HG03097 (cell line): ENCODE data around the gene KMT2C.
"Not testable (repeated sequence)": the region's sequence is repeated elsewhere in the genome, so short reads cannot be mapped to it uniquely, and the experiment has no call there.

ENCODE experiments used
- ATAC-seq: cut with Tn5 transposase; IDR thresholded peaks from one replicate; pipeline ENCODE4 v1.9.1; 2021; ENCODE audit not compliant: unreplicated experiment, low FRiP score

Gene KMT2C

DNA sequence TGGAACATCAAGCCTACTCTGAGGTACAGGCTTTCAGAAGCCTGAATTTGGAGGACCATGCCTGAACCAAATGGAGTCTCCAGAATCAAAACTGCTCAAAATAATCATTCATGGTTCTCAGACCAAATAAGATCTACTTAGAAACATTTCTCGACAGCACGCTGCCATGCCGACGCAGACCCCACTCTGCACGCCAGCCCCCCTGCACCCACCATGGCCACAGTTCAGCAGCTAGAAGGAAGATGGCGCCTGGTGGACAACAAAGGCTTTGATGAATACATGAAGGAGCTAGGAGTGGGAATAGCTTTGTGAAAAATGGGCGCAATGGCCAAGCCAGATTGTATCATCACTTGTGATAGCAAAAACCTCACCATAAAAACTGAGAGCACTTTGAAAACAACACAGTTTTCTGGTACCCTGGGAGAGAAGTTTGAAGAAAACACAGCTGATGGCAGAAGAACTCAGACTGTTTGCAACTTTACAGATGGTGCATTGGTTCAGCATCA is 6.6 kb upstream of the KMT2C start:
- ATAC-seq = no peak

DNA sequence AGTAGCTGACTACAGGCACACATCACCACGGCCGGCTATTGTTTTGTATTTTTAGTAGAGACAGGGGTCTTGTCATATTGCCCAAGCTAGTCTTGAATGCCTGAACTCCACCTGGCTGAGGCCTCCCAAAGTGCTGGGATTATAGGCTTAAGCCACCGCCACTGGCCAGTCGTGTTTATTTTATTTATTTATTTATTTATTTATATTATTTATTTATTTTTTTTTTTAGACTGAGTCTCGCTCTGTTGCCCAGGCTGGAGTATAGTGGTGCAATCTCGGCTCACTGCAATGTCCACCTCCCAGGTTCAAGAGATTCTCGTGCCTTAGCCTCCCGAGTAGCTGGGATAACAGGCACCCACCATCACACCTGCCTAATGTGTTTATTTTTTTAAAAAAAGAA is 6.0 kb upstream of the KMT2C start:
- ATAC-seq = not testable (repeated sequence)

DNA sequence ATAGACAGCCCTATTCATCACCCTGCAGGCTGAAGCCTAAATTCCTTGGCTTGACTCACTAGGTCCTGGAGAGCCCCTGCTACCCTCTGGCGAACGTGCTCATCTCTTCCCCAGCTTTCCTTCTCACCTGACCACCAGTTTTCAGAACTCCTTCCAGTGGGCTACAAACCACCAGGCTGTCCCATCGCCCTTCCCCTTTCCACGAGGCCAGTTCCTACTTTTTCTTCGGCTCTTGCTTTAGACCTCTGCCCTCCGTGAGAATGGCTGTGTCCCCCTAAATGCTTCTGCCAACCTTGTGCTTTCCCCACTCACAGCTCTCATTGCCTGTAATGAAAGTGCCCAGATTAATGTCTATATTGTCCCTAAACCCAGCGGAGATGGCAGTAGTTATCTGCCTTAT is 5.4 kb upstream of the KMT2C start:
- ATAC-seq = not testable (repeated sequence)

DNA sequence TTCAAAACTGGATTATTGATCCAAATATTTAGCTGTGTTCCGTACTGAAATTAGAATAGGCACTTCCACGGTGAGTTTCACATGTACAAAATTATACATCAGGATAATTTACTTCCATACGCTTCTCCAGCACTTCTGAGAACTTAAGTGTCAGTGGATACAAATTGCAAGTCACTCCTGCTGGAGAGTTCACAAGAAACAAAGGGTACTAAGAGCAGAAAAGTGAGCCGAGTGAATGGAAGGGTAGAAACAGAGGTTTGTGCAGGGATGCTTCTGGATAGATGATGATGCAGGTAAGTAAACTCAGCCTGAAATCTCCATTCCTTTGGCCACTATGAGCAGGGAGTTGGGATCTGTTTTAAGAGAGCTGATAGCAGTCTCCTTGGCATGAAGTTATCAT is 2.2 kb upstream of the KMT2C start:
- not testable (repeated sequence) for ATAC-seq

DNA sequence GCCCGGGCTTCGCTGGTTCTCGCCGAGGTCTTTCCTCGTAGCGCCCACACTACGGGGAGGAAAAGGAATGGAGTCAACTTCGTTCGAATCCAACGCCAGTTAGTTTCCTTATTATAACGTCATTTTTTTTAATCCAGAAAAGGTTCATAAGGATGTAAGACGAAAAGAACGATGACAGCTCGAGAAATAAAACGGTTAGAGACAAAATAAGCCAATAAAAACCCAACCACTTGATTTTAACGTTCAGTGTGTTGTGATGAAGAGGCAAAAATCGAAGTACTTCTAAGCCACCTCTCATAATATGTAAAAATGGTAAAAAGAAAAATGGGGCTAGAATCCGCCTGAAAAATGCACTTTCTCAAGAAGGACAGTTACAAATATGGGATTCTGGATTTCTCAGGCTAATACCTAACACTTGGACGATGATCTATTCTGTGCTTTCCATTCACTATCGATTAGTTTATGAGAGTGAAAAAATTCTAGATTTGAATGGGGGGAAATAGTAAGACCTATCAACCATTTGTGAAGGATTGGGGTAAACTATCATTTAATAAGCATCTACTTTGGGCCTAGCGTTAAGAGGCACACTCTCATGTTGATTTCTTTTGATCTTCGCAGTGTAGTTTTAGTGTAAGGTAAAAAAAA is 1.2 kb upstream of the KMT2C start:
- ATAC-seq = not testable (repeated sequence)

DNA sequence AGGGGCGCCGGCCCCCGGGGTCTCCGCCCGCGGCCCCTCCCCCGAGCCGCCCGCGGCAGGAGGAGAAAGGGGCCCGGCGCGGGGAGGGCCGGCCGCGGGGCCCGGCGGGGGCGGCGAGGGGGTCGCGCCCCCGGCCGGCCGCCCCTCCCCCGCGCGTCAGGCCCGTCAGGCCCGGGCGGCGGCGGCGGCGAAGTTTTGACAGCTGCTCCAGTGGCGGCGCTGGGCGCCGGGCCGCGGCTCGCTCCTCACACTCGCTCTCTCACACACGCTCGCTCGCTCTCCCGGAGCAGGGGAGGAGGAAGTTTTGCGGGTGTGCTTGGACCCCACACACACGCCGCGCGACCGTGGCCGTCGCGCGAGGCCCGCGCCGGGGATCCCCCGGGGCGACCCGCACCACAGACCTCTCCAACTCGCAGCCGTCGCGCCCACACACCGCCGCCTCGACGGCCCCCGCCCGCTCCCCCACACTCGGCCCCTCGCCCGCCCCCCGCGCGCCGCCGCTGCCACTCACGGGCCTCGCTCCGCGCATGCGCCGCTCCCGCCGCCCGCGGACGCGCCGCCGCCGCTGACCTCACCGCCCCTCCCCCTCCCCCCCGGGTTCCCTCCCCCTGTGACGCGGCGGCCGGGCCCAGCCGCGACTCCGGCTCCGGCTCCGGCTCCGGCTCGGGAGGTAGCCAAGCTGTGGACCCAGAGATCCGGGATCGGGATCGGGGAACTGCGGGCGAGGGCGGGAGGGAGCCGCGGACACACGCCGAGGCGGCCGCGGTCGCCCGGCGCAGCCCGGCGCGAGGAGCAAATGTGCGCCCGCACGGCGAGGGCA is 518 bp upstream of the KMT2C start:
- ATAC-seq = peak; percentile 54

DNA sequence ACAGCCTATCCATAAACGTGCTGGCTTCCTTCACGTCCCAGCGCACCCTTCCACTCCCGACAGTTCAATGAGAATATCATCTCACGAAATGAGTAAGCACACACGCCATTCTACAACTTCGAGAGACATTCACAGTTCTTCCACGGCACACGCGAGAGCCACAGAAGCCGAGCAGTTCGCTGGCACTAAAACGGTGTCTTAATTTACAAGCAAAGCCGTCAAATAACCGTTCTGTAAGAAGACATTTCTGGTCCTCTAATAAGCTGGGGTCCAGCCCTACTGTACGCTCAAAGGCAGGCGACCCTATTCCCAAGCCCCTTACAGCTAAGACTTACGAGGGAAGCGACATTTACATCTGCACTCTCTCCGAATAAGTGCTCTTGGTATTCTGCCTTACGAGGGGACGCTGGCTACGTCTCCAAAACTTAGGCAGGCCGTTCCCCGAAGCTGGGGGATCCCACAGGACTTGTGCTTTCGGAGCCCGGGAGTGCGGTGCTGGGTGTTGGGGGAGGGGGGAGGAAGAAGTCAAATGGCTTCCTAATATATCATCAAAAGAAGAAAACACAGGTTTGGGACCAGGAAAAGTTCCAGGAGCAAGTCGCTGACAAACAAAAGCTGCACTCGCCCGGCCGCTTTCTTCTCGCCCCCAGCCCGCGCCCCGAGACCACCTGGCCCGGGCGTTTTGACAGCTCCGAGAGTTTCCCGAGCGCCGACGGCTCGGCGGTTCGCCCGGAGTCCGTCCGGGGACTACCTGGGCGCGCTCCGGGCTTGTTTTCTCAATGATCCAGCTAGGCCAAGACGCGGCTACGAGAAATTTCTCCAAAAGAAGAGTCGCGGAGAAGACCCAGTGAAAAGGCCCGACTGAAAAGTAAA is 1.1 kb downstream of the KMT2C start:
- ATAC-seq = not testable (repeated sequence)

DNA sequence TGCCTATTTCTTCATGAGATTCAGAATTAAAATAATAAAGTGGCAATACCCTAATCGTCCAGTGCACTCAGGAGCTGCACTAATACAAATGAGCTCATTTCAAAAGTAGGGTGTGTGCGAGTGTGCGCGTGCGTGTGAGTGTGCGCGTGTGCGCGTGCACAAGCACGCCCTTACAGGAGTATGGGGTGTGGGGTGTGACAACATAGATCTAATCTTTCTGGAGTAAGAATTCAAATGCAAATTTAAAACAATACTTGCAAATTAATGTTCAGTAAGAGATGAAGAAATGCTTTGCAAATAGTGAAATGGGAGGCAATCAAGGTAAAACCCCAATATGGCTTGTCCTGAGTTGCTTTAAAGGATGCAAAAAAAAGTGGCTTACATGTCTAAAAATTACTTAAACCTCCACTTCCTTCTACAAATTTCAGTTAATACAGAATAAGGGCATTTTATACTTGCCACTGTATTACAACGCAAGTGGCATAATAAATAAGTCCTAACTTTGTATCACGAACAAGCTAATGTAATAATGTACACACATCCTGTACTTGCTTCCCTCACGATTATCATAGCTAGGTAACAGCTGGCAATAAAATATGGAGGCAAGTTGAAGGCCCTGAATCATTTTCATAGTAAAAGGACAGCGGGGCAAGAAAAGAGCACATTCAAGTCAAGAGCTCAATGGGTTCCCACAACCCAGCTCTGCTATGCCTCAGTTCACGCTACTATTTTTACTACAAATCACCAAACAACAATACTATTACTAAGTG is 1.9 kb downstream of the KMT2C start:
- ATAC-seq = not testable (repeated sequence)

DNA sequence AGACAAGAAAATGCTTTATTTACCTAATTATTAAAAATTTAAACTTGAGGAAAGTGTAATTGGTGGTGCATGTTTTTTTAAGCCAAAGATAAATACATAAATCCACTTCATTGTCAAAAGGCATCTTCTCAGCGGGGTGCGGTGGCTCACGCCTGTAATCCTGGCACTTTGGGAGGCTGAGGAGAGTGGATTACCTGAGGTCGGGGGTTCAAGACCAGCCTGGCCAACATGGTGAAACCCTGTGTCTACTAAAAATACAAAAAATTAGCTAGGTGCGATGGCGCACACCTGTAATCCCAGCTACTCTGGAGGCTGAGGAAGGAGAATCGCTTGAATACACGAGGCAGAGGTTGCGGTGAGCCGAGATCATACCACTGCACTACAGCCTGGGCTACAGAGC is 3.1 kb downstream of the KMT2C start:
- not testable (repeated sequence) for ATAC-seq

DNA sequence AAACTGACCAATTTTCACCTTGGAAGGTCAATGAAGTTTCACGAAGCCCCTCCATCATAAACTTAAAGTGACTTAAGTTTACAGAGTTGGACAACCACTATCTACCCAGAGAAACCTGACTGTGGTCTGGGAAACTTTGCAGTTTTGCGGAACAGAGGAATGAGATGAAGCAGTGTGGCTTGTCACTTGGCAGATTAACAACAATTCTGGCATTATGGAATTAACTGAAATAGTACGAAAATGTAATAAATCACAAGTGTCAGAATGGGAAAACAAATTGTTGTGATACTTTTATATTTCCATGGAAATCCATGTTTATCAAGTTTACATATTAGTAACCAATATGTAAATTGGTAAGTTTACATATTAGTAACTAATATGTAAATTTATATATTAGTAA is 4.9 kb downstream of the KMT2C start:
- no peak for ATAC-seq

DNA sequence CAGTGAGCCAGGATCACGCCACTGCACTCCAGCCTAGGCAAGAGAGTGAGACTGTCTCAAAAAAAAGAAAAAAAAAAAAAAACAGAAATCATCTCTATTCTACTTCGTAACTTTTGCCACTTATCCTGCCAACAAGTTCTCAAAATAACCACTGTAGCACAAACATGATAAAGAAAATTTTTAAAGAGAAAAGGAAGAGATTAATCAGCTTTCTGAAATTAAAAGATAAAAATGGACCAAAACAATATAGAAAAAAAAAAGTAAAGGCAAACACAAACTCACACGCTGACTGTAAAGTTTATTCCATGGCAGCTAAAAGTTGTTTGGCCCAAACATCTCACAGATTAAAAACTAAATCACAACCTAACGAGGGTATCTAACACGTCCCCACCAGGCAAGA is 5.7 kb downstream of the KMT2C start:
- ATAC-seq = not testable (repeated sequence)

DNA sequence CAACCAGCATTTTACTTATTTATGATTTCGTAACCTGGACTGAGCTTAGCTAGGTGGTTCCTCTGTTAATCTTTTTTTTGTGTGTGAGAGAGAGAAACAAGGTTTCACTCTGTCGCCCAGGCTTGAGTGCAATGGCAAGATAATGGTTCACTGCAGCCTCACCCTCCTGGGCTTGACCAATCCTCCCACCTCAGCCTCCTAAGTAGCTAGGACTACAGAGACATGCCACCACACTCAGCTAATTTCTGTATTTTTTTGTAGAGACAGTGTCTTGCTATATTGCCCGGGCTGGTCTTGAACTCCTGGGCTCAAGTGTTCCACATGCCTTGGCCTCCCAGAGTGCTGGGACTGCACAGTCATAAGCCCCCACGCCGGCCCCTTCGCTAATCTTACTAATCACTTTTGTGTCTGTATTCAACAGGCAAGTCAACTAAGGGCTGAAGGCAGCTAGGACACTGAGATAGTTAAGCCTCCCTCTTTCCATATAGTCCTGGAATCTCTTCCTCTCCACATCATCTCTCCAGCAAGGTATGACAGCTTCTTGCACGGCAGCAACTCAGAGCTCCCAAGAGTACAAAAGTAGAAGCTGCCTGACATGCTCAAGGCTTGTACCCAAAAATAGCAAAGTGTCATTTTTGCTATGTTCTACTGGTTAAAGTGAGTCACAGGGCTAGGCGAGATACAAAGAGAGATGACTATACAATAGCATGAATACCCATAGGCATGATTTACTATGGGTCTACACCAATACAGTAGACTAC is 11.3 kb downstream of the KMT2C start:
- ATAC-seq = no peak

DNA sequence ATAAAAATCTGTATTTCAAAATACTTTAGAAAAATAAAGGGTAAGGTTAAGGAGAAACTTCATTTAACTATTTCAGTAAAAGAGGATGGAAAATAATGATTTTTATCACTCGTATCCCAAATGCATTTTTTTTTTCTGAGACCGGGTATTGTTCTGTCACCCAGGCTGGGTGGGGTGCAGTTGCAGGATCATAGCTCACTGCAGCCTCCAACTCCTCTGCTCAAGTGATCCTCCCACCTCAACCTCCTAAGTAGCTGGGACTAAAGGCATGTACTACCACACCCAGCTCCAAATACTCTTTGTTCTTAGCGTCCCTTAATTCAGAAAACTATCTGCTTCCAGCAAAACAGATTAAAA is 11.8 kb downstream of the KMT2C start:
- ATAC-seq = no peak

DNA sequence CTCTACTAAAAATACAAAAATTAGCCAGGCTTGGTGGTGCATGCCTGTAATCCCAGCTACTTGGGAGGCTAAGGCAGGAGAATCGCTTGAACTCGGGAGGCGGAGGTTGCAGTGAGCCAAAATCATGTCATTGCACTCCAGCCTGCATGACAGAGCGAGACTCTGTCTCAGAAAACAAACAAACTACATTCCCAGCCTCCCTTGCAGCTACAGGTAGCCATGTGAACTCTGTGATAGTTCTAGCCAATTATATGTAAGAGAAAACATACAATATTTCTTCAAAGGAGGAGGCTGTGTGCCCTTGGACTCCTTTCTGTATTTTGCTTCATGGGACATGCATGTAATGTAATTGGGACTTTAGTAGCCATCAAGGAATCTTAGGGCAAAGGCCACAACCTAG is 12.6 kb downstream of the KMT2C start:
- ATAC-seq = not testable (repeated sequence)

DNA sequence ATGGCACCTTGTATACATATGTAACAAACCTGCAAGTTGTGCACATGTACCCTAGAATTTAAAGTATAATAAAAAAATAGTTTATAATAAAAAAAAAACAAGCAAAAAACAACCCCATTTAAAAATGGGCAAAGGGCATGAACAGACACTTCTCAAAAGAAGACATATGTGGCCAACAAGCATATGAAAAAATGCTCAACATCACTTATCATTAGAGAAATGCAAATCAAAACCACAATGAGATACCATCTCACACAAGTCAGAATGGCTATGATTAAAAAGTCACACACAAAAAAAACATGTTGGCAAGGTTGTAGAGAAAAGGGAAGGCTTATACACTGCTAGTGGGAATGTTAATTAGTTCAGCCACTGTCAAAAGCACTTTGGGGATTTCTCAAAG is 14.9 kb downstream of the KMT2C start:
- ATAC-seq = not testable (repeated sequence)

DNA sequence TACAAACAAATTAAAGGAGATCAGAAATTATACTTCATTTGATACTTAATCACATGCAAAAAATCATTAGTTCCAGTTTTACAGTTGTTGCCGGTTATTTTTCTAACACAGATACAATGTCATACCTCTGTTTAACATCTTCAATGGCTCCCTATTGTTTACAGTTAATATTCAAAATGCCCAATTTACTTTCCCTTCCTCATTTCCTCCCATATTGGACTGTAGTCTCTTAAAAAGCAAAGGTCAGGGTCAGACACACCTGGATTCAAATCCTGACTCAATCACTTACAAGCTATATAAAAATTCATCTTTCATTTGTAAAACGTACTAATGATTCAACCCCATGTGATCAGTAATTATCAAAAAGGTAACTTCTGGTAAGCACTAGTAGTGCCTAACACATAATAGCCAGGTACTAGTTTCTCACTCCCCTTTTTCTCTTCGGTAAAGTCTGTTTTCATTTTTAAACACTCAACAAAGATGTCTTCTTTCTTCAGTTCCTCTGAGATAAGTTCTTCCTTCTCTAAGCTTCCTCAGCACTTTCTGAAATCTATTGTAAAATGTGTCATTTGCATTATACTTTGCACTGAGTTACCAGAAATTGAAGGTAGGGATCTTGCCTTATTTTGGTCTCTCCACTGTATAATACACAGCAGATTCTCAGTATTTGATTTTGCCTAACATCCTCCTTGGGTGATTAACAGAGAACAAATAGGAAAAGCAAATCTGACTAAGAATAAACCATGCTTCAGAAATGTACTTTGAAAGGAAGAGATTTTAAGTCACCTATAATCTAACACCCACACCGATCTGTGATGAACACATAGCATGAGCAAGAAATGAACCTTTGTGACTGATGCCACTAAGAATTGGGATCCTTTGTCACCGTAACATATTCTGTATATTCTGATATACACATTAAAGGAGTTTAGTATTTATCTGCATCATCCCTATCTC is 16.1 kb downstream of the KMT2C start:
- ATAC-seq = no peak

DNA sequence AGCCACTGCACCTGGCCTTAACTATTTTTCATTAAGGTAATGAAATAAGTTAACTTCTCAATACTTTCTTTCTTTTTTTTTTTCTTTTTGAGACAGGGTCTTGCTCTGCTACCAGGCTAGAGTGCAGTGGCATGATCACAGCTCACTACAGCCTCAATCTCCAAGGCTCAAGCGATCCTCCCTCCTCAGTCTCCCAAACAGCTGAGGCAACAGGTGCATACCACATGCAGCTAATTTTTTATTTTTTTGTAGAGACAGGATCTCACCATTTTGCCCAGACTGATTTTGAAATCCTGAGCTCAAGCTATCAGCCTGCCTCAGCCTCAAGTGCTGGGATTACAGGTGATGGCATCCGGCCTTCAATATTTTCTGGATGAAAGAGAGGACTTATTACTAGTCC is 21.0 kb downstream of the KMT2C start:
- ATAC-seq = no peak

DNA sequence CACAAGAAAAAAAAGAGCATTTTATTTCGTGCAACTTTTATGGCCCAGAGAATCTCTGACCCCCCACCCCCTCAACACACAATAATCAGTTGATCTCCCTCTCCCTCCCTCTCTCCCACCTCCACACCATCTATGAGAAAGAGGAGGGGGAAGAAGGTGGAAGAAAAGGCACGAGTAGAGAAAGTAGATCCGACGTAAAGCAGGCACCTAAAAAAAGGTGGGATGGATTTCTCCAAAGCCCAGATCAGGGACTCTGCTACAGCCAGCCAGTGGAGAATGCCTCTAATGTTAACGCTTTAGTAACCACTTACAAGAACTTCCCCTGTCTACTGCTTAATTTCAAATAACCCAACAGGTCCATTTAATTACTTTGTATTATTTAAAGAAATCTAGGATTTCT is 24.4 kb downstream of the KMT2C start:
- no peak for ATAC-seq

DNA sequence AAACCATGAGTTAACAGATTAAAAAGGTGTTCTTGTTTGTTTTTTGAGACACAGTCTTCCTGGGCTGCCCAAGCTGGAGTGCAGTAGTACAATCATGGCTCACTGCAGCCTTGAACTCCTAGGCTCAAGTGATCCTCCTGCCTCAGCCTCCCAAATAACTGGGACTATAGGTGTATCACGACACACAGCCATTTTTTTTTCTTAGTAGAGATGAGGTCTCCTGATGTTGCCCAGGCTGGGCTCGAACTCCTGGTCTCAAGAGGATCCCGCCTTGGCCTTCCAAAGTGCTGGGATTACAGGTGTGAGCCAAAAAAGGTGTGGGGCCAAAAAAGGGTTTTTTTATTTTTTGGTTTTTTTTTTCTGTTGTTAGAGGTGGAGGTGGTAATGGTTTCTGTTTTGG is 29.3 kb downstream of the KMT2C start:
- ATAC-seq = no peak
